Astrocyte (in vitro differentiated cells and primary cell): ENCODE measurements around the gene GLP1R.

ENCODE experiments used
- CTCF ChIP-seq: IDR thresholded peaks from 2 replicates; pipeline ENCODE4 v1.5.1; 2011; ENCODE audit warnings: low read depth, mild to moderate bottlenecking, inconsistent platforms, low read length, moderate library complexity; ENCODE audit not compliant: insufficient read depth
- EZH2 ChIP-seq: IDR thresholded peaks from 2 replicates; pipeline ENCODE4 v1.6.1; 2012; ENCODE audit warnings: mild to moderate bottlenecking, low read length, inconsistent platforms; ENCODE audit not compliant: insufficient read depth

GRCh38 chr6:39086711-39087110, 38.1 kb downstream of the GLP1R start:
- TF ChIP-seq EZH2 (no peak), CTCF (no peak)
